ENCODE results near the gene ZFR2. TPM values are rescaled to one million over a fixed set of nuclear protein-coding genes. Genes with fewer than 3 reads are reported as not detected.

ZFR2 gene
- total and polyA plus RNA-seq, 10 of the 15 experiments (the other 5 are each of a cell fraction or from before 2014, with no cell fraction given): 0.18 TPM; not detected in 9

GRCh38 chr19:3916033-3916432, 47.2 kb upstream of the ZFR2 start:
- 60% methylated on average over 5 of the region's 5 CpGs for WGBS (ENCODE audit: insufficient coverage, insufficient replicate concordance, low lambda C conversion rate, missing lambda C conversion rate)
- no peak for ATAC-seq
- ChIA-PET SMC1A (ENCODE audit: uncharacterized antibody, unreplicated experiment) (no interaction called here), RAD21 (ENCODE audit: unreplicated experiment) (no interaction called here), CTCF (no interaction called here), POLR2A (no interaction called here)
- in situ Hi-C loops (cut with MboI): no loop called here
- Histone ChIP-seq H2AFZ (ENCODE audit: control insufficient read depth, low read depth, low read length) (no peak overlapping the region), H3K79me2 (ENCODE audit: control insufficient read depth, insufficient read depth, low read length) (no peaks in the 10 kb centered on the region), H3K27ac (ENCODE audit: control insufficient read depth, insufficient read depth) (no peak overlapping the region), H3K9ac (ENCODE audit: control insufficient read depth, insufficient read depth, low read length) (no peak overlapping the region), H3K27me3 (replicated peaks in 1 of 2; ENCODE audit: control insufficient read depth in 2 of 2, insufficient read depth in 2 of 2, low read length in 1 of 2) (no peaks in the 10 kb centered on the region), H3K9me3 (replicated peaks; ENCODE audit: control insufficient read depth, insufficient read depth, low read length) (peaks cover 3% of the 10 kb centered on the region; the same call in 1 of the 3 replicates), H3K4me1 (ENCODE audit: control insufficient read depth, insufficient read depth, low read length) (no peaks in the 10 kb centered on the region), H3K4me2 (ENCODE audit: control insufficient read depth, insufficient read depth) (no peak overlapping the region), H4K20me1 (ENCODE audit: control insufficient read depth, insufficient read depth) (no peaks in the 10 kb centered on the region), H3K4me3 (no peak overlapping the region), H3K36me3 (ENCODE audit: control insufficient read depth in 2 of 2, insufficient read depth in 2 of 2, low read length in 1 of 2) (no peaks in the 10 kb centered on the region)
- TF ChIP-seq RUNX3 (IDR thresholded peaks at IDR 0.05; ENCODE audit: low read length) (no peak), ZZZ3 (IDR thresholded peaks at IDR 0.05; ENCODE audit: control insufficient read depth, insufficient read length, low read depth) (no peak)
- TF ChIP-seq, protein P1, sequence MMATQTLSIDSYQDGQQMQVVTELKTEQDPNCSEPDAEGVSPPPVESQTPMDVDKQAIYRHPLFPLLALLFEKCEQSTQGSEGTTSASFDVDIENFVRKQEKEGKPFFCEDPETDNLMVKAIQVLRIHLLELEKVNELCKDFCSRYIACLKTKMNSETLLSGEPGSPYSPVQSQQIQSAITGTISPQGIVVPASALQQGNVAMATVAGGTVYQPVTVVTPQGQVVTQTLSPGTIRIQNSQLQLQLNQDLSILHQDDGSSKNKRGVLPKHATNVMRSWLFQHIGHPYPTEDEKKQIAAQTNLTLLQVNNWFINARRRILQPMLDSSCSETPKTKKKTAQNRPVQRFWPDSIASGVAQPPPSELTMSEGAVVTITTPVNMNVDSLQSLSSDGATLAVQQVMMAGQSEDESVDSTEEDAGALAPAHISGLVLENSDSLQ (IDR thresholded peaks at IDR 0.05): no peak
- DNase-seq (ENCODE audit: low read depth, low spot score): no peak
- no peak for FAIRE-seq
- BruUV-seq (replicated peaks): no TSS peak
- intact Hi-C loops (cut with micrococcal nuclease; ENCODE audit: unreplicated experiment): no loop called here

DNA sequence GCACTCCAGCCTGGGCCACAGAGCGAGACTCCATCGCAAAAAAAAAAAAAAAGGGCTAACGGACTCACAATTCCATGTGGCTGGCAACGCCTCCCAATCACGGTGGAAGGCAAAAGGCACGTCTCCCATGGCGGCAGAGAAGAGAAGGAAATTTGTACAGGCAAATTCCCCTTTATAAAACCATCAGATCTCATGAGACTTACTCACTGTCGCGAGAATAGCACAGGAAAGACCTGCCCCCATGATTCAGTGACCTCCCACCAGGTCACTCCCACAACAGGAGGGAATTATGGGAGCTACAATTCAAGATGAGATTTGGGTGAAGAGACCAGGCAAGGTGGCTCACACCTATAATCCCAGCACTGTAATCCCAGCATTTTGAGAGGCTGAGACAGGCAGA, 45.4 kb upstream of the ZFR2 start:
- in situ Hi-C loops (cut with MboI): no loop called here
- H4K20me1 ChIP-seq (ENCODE audit: control insufficient read depth, insufficient read depth): no peaks in the 10 kb centered on the region
- no peak overlapping the region for H2AFZ ChIP-seq (ENCODE audit: control insufficient read depth, low read depth, low read length)
- no peak overlapping the region for H3K27ac ChIP-seq (ENCODE audit: control insufficient read depth, insufficient read depth)
- H3K36me3 ChIP-seq (ENCODE audit: control insufficient read depth in 2 of 2, insufficient read depth in 2 of 2, low read length in 1 of 2): no peaks in the 10 kb centered on the region
- DNase-seq (ENCODE audit: low read depth, low spot score) (no peak), FAIRE-seq (no peak), ATAC-seq (no peak)
- H3K4me2 ChIP-seq (ENCODE audit: control insufficient read depth, insufficient read depth): no peak overlapping the region
- H3K9me3 ChIP-seq (replicated peaks; ENCODE audit: control insufficient read depth, insufficient read depth, low read length): no peaks in the 10 kb centered on the region; the same call in 2 of the 3 replicates
- CTCF ChIA-PET: no interaction called here
- SMC1A ChIA-PET (ENCODE audit: uncharacterized antibody, unreplicated experiment): no interaction called here
- H3K4me1 ChIP-seq (ENCODE audit: control insufficient read depth, insufficient read depth, low read length): no peaks in the 10 kb centered on the region
- no TSS peak for BruUV-seq (replicated peaks)
- no peak overlapping the region for H3K9ac ChIP-seq (ENCODE audit: control insufficient read depth, insufficient read depth, low read length)
- H3K79me2 ChIP-seq (ENCODE audit: control insufficient read depth, insufficient read depth, low read length): no peaks in the 10 kb centered on the region
- H3K27me3 ChIP-seq (replicated peaks in 1 of 2; ENCODE audit: control insufficient read depth in 2 of 2, insufficient read depth in 2 of 2, low read length in 1 of 2): no peaks in the 10 kb centered on the region
- no peak overlapping the region for H3K4me3 ChIP-seq
- WGBS (ENCODE audit: insufficient coverage, insufficient replicate concordance, low lambda C conversion rate, missing lambda C conversion rate): 71% methylated on average over 5 of the region's 9 CpGs
- intact Hi-C loops (cut with micrococcal nuclease; ENCODE audit: unreplicated experiment): no loop called here
- RAD21 ChIA-PET (ENCODE audit: unreplicated experiment): no interaction called here
- POLR2A ChIA-PET: no interaction called here
- TF ChIP-seq PBX3 (IDR thresholded peaks at IDR 0.05; ENCODE audit: insufficient replicate concordance, low read depth, low read length) (no peak), CREM (IDR thresholded peaks at IDR 0.05; ENCODE audit: low read depth) (no peak), NR2C1 (IDR thresholded peaks at IDR 0.05) (no peak), CBFB (IDR thresholded peaks at IDR 0.05; ENCODE audit: low read depth) (no peak), TCF3 (IDR thresholded peaks at IDR 0.05; ENCODE audit: borderline replicate concordance, insufficient read depth, low read depth, low read length) (no peak), RFX5 (IDR thresholded peaks at IDR 0.05; ENCODE audit: low read depth, low read length) (no peak), NFXL1 (IDR thresholded peaks at IDR 0.05; ENCODE audit: borderline replicate concordance) (no peak)
- TF ChIP-seq, protein P2, sequence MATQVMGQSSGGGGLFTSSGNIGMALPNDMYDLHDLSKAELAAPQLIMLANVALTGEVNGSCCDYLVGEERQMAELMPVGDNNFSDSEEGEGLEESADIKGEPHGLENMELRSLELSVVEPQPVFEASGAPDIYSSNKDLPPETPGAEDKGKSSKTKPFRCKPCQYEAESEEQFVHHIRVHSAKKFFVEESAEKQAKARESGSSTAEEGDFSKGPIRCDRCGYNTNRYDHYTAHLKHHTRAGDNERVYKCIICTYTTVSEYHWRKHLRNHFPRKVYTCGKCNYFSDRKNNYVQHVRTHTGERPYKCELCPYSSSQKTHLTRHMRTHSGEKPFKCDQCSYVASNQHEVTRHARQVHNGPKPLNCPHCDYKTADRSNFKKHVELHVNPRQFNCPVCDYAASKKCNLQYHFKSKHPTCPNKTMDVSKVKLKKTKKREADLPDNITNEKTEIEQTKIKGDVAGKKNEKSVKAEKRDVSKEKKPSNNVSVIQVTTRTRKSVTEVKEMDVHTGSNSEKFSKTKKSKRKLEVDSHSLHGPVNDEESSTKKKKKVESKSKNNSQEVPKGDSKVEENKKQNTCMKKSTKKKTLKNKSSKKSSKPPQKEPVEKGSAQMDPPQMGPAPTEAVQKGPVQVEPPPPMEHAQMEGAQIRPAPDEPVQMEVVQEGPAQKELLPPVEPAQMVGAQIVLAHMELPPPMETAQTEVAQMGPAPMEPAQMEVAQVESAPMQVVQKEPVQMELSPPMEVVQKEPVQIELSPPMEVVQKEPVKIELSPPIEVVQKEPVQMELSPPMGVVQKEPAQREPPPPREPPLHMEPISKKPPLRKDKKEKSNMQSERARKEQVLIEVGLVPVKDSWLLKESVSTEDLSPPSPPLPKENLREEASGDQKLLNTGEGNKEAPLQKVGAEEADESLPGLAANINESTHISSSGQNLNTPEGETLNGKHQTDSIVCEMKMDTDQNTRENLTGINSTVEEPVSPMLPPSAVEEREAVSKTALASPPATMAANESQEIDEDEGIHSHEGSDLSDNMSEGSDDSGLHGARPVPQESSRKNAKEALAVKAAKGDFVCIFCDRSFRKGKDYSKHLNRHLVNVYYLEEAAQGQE (IDR thresholded peaks at IDR 0.05; ENCODE audit: low read depth, low read length): no peak
